SK-N-SH (cell line): ENCODE data around the gene NOTCH3.

Experiments
- GATA2 ChIP-seq: sonication (generic); formaldehyde crosslinking; IDR thresholded peaks from 2 replicates; pipeline ENCODE4 v1.5.0; 2020; ENCODE audit warnings: mild to moderate bottlenecking, missing genetic modification reagents
- MXI1 ChIP-seq: IDR thresholded peaks from 2 replicates; pipeline ENCODE4 v1.6.1; 2012; ENCODE audit warnings: mild to moderate bottlenecking, low read depth, low read length, improper control_type of control experiment
- USF1 ChIP-seq: IDR thresholded peaks from 2 replicates; pipeline ENCODE4 v1.4.0; 2012; ENCODE audit warnings: low read depth, borderline replicate concordance
- TF ChIP-seq, protein P1 (sequence below): fragments of 200-600 bp; sonication (generic); IDR thresholded peaks from 2 replicates; pipeline ENCODE4 v1.6.1; 2017; ENCODE audit warnings: antibody characterized with exemption, mild to moderate bottlenecking, moderate library complexity

DNA sequence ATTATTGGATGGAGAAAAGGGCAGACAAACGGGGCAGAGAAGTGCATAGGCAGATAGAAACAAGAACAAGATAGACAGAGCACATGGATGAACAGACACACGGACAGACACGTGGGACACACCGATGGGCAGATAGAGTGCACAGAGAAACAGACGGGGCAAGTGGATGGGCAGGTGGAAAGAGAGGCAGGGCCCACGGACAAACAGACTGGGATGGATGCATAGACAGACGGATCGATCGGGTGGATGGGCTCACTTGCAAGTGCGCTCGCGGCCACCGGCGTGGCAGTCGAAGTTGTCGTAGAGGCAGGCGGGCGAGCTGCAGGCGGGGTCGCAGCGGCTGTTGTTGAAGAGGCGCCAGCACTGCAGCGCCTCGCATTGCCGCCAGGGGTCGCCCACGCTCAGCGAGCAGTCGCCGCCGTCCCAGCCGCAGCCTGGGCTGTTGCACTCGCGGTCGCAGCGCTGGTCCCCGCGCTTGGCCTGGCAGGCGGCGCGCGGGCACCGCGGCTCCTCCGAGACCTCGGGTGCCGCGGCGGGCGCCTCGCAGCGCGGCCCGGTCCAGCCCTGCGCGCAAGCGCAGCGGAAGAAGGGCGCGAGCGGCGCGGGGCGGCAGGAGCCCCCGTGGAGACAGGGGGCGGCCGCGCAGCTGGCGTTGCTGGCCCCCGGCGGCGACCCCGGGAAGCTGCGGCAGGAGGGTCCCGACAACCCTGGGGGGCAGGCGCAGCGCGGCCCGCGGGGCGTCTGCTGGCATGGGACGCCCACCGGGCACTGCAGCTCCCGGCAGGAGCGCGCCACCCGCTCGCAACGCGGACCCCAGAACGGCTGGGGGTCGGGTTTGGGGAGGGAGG lies 23.3 kb downstream of the NOTCH3 start:
- TF ChIP-seq, protein P1, sequence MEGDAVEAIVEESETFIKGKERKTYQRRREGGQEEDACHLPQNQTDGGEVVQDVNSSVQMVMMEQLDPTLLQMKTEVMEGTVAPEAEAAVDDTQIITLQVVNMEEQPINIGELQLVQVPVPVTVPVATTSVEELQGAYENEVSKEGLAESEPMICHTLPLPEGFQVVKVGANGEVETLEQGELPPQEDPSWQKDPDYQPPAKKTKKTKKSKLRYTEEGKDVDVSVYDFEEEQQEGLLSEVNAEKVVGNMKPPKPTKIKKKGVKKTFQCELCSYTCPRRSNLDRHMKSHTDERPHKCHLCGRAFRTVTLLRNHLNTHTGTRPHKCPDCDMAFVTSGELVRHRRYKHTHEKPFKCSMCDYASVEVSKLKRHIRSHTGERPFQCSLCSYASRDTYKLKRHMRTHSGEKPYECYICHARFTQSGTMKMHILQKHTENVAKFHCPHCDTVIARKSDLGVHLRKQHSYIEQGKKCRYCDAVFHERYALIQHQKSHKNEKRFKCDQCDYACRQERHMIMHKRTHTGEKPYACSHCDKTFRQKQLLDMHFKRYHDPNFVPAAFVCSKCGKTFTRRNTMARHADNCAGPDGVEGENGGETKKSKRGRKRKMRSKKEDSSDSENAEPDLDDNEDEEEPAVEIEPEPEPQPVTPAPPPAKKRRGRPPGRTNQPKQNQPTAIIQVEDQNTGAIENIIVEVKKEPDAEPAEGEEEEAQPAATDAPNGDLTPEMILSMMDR: peak; percentile 77
- TF ChIP-seq GATA2: no peak
- TF ChIP-seq MXI1: peak; percentile 83
- no peak for TF ChIP-seq USF1
